ENCODE results near the gene SFMBT2.
"Not testable (repeated sequence)": the region's sequence is repeated elsewhere in the genome, so short reads cannot be mapped to it uniquely, and the experiment has no call there.

SFMBT2 gene

GRCh38 chr10:7320072-7320471 is 90.8 kb downstream of the SFMBT2 start:
- DNase-seq (ENCODE audit: low read depth), result no peak

GRCh38 chr10:7319632-7320031 is 91.2 kb downstream of the SFMBT2 start:
- DNase-seq (ENCODE audit: low read depth), result no peak

GRCh38 chr10:7318836-7319235 is 92.0 kb downstream of the SFMBT2 start:
- DNase-seq (ENCODE audit: low read depth), result no peak

- no peak for DNase-seq (ENCODE audit: low read depth)
These were observed 92.9 kb downstream of the SFMBT2 start for GRCh38 chr10:7317786-7318446.

GRCh38 chr10:7316839-7317238 is 94.0 kb downstream of the SFMBT2 start:
- no peak for DNase-seq (ENCODE audit: low read depth)

- no peak for DNase-seq (ENCODE audit: low read depth)
These were observed 94.9 kb downstream of the SFMBT2 start for GRCh38 chr10:7315906-7316305.

- no peak for DNase-seq (ENCODE audit: low read depth)
These were observed 96.7 kb downstream of the SFMBT2 start for GRCh38 chr10:7314170-7314569.

- DNase-seq (ENCODE audit: low read depth), result no peak
These were observed 98.4 kb downstream of the SFMBT2 start for GRCh38 chr10:7312488-7312857.

GRCh38 chr10:7311850-7312487 is 98.9 kb downstream of the SFMBT2 start:
- DNase-seq (ENCODE audit: low read depth), result not testable (repeated sequence)

- no peak for DNase-seq (ENCODE audit: low read depth)
These were observed 99.5 kb downstream of the SFMBT2 start for GRCh38 chr10:7311218-7311849.

- DNase-seq (ENCODE audit: low read depth), result no peak
These were observed 100.8 kb downstream of the SFMBT2 start for GRCh38 chr10:7310076-7310475.

GRCh38 chr10:7308826-7309225 is 102.0 kb downstream of the SFMBT2 start:
- DNase-seq (ENCODE audit: low read depth), result no peak

GRCh38 chr10:7306616-7307015 is 104.2 kb downstream of the SFMBT2 start:
- no peak for DNase-seq (ENCODE audit: low read depth)

GRCh38 chr10:7306147-7306546 is 104.7 kb downstream of the SFMBT2 start:
- no peak for DNase-seq (ENCODE audit: low read depth)

- no peak for DNase-seq (ENCODE audit: low read depth)
These were observed 105.8 kb downstream of the SFMBT2 start for GRCh38 chr10:7305053-7305452.

GRCh38 chr10:7304110-7304509 is 106.7 kb downstream of the SFMBT2 start:
- no peak for DNase-seq (ENCODE audit: low read depth)

- DNase-seq (ENCODE audit: low read depth), result no peak
These were observed 107.8 kb downstream of the SFMBT2 start for GRCh38 chr10:7302930-7303557.

GRCh38 chr10:7302392-7302906 is 108.4 kb downstream of the SFMBT2 start:
- DNase-seq (ENCODE audit: low read depth), result no peak

GRCh38 chr10:7301006-7301778 is 109.6 kb downstream of the SFMBT2 start:
- DNase-seq (ENCODE audit: low read depth), result no peak

GRCh38 chr10:7300384-7300971 is 110.4 kb downstream of the SFMBT2 start:
- DNase-seq (ENCODE audit: low read depth), result no peak

- not testable (repeated sequence) for DNase-seq (ENCODE audit: low read depth)
These were observed 111.1 kb downstream of the SFMBT2 start for GRCh38 chr10:7299601-7300325.

Measured in CMK (cell line).